Activated CD4-positive, CD25-positive, alpha-beta regulatory T cell treated with anti-CD3 and anti-CD28 coated beads, Interleukin-2, amount 50 U/mL, for 16 hours (primary cell): Measurements from ENCODE around the gene TEAD1.

Experiments used
- DNase-seq: peaks from one replicate; pipeline ENCODE4 v3.0.0-alpha.2; 2020; ENCODE audit warnings: low read depth, low spot score

TEAD1 gene

DNA sequence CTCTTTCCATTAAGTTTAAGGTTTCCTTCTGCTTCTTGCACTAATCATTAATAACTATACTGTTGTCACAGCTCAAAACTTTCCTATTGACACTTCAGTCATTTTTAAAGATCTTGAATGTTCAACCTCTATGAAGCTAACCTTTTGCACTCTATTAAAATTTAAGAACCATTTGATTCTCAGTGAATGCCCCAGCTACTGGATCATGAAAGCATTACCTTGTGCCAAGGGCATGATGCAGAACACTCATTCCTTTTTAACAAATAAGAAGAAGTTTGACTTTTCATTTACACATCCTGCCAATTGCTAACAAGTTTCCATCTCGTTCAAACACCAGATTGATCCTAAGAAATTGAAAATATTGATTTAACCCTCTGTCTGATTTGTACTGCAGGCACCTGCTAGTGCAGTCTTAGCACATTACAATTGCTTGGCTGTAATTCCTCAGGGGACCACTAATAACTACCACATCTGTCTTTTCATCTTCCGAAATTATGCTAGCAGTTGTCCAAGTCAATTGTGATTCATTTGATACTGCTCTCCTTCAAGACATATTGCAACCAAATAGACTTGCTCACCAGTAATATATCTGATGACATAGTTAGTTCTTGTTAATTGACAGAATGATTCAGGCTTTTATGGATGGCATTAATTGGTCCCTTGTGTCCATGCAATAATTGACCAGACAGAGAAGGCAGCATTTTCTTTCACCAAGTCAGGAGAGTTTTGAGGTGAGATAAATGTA lies 158.4 kb downstream of the TEAD1 start:
- no peak for DNase-seq

GRCh38 chr11:12834166-12834565 lies 159.9 kb downstream of the TEAD1 start:
- no peak for DNase-seq

DNA sequence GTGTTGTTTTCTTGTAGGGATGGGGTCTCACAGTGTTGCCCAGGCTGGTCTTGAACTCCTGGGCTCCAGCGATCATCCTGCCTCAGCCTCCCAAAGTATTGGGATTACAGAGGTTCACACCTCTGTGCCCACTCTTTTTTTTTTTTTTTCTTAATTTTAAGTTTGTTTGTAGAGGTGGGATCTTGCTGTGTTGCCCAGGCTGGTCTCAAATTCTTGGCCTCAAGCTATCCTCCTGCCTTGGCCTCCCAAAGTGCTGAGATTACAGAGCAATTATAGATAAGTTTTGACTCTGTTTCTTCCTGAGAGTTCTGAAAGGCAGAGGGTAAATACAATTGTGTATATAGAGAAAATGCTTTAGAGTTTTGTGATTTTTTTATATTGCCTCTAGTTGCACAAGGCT lies 160.4 kb downstream of the TEAD1 start:
- no peak for DNase-seq

- DNase-seq: no peak
Observed at GRCh38 chr11:12835286-12835685, 161.1 kb downstream of the TEAD1 start.

GRCh38 chr11:12838463-12839123 lies 164.4 kb downstream of the TEAD1 start:
- DNase-seq: no peak

- DNase-seq: no peak
Observed at GRCh38 chr11:12840871-12841660, 166.8 kb downstream of the TEAD1 start.

DNA sequence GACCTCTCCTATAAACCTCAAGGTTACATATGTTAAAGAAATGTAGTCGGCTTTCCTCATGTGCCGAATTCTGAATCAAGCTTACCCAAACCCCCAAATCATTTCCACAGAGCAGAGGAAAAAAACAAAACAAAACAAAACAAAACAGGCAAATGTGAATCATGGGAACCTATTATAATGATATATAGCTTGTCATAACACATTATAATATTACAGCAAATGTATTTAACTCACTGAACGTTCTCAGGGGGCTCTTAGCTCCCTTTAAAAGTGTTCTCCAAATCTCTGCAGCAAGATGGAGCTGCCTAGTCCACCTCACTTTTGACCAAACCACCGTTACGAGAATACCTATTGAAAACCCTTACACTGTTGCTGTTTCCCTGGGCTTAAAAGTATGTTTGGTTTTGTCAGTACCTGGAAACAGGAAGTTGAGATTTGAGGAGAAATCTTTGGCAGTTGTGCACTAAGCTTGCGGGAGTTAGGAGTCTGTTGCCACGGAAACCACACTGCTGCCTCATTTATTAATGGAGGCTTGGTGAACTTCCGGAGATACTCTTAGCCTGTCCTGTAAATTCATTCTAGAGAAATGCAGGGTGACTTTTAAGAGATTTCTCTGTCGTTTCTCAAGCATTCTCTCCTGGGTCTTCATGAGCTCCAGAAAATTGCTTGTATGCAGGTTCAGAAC lies 167.9 kb downstream of the TEAD1 start:
- DNase-seq: no peak

DNA sequence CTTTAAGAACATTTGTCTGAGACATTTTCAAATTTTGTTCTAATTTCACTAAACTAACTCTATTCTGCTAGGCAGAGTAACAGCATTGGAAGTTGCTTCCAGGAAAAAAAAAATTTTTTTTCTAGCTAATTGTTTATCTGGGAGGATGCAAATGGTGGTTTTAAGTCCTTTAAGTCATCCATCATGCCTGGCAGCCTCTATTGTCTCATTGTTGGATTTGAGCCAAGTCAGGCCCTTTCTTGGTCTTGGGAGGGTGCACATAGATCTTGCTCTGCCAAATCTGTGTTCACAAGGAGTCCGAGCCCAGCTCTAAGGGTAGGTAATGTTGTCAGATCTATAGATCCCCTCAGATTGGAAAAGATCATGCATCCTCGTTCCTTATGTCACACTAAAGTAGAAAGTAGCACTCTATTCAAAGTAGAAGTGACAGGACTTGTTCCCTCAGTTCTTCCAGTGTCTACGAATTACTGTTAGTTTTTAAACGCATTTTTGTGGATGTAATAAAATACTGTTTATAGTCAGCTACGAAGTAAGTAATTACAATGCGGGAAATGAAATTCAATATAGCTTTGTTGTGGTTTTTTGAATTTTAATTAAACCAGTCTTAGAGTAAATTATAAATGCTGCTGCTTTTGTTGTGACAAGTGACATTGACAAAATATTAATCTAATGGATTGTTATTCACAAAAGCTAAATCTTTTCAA lies 168.9 kb downstream of the TEAD1 start:
- no peak for DNase-seq

- no peak for DNase-seq
Observed at GRCh38 chr11:12845163-12845562, 170.9 kb downstream of the TEAD1 start.

- no peak for DNase-seq
Observed at GRCh38 chr11:12845739-12846358, 171.6 kb downstream of the TEAD1 start.

- no peak for DNase-seq
Observed at GRCh38 chr11:12846786-12847615, 172.8 kb downstream of the TEAD1 start.

GRCh38 chr11:12848413-12848812 lies 174.2 kb downstream of the TEAD1 start:
- no peak for DNase-seq

DNA sequence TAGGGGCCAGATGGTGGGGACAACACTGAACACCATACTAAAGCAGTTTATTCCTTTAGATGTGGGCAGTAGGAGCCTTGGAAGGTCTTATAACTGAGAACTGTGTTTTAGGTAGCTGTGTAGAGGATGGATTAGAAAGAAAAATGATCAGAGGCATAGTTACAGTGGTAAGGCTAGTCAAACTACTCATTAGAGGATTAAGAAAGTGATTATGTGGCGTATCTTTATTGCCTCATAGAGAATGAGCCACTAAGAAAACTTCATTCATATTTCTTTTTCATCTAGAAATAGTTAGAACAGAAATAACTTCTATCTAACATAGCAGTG lies 179.1 kb downstream of the TEAD1 start:
- no peak for DNase-seq

- no peak for DNase-seq
Observed at GRCh38 chr11:12853652-12854296, 179.6 kb downstream of the TEAD1 start.

DNA sequence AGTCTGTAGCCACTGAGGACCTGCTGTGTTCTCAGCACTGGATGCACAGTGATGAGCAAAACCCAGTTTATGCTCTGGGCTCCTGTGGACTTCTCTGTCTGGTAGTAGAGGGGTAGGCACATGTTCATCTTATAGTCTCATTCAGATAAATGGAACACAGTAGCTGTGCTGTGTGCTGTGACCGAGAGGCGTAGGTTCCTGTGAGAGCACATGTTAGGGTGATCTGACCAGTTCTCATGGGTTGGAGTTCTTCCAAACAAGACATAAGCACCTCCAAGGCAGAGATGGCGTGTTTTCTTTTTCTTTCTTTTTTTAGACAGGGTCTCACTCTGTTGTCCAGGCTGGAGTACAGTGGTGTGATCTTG lies 180.1 kb downstream of the TEAD1 start:
- DNase-seq: no peak

DNA sequence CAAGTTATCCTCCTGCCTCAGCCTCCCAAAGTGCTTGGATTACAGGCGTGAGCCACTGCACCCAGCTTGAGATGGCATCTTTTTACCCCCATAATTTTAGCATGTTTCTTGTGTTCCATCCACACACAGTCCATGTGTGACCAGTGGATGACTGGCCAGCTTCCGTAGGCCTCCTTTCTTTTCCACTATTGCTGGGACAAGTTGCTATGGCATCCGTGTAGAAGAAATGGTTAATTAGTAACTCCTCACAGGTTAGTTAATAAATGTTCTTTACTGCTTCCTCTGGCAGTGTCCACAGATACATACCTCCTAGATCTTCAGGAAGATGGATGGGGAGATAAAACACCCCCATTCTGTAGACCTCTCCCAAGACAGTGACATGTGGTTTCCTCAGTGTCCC lies 180.6 kb downstream of the TEAD1 start:
- no peak for DNase-seq

DNA sequence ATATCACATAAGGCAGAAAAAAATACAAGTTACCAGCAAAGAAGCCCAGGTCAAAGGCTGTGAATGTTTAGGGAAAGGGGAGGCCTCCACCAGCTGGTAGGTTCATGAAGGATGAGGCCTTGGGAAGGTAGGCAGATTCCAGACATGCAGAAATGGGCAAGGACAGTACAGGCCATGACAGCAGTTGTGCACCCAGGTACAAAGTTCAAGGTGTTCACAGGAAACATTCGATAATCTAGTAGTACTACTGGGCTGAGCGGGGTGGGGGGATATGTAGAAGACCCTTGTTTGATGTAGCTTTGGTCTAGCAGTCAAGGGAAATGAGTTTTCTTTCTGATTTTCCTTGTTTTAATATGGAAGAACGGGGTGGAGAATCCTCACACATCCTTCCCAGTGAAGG lies 182.1 kb downstream of the TEAD1 start:
- no peak for DNase-seq

DNA sequence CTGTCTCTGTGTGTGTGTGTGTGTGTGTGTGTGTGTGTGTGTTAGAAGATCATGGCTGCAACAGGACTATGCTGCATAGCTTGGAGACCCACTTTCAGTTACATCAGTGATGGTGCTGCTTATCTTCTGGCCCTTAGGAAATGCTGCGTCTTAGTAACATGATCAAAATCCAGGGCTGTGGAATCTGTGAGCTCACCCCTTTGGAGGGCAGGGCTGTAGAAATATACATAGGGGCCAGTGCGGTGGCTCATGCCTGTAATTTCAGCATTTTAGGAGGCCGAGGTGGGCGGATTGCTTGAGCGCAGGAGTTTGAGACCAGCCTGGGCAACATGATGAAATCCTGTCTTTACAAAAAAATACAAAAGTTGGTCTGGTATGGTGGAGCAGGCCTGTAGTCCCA lies 183.4 kb downstream of the TEAD1 start:
- DNase-seq: no peak

DNA sequence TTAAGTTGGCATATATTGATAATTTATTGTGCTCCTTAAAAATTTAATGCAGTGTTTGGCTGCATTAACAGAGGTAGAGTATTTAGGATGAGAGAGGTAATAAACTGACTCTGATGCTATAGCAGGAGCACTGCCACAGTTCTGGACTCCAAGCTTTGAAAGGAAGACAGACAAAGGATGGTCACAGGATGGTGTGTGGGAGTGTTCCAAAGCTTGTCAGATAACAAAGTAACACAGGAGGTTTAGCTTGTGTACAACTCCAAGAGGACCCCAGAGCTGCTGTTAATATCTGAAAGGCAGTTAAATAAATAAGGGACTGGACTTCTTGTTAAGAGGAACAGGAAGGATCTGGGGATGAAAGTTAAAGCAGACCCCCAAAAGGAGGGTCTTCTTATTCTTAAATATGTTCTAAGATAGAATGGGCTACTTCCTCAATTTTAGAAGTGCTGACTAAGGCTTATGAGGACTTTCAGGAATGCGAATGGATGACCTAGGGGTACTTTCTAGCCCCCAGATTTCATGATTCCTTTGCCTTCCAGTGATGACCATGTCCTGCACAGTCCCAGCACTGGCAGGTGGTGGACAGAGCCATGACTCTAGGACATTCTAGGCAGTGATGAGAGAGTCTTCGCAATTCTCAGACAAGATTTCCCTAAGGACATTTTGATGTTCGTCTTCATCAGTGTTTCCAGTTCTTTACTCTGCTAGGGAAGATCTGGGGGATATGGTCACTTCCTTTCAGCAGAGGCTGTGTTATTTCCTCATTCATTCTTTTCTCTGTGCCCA lies 185.8 kb downstream of the TEAD1 start:
- DNase-seq: no peak
